K562 (cell line): ENCODE data around the gene COA4. TPM values are rescaled to one million over a fixed set of nuclear protein-coding genes. Genes with fewer than 3 reads are reported as not detected.

ENCODE experiments used
- CBFB ChIP-seq: sonication (generic); formaldehyde crosslinking; IDR thresholded peaks from 2 replicates; pipeline ENCODE4 v1.4.0; 2020; ENCODE audit warnings: mild to moderate bottlenecking, missing genetic modification reagents
- ESRRB ChIP-seq: fragments of 250-450 bp; sonication (Bioruptor Pico); IDR thresholded peaks from 2 replicates; pipeline ENCODE4 v1.5.0; 2020; ENCODE audit warnings: mild to moderate bottlenecking, moderate library complexity, borderline replicate concordance
- FOSL1 ChIP-seq: fragments of 200-800 bp; sonication (Bioruptor generic); conservative IDR thresholded peaks from 2 replicates; pipeline ENCODE4 v1.6.1; 2016; ENCODE audit warnings: missing genetic modification characterization, missing compliant biosample characterization
- FOXJ2 ChIP-seq: fragments of 200-800 bp; sonication (Bioruptor generic); IDR thresholded peaks from 2 replicates; pipeline ENCODE4 v1.6.1; 2016; ENCODE audit warnings: missing genetic modification characterization, missing compliant biosample characterization
- FOXK1 ChIP-seq: sonication (generic); formaldehyde crosslinking; IDR thresholded peaks from 2 replicates; pipeline ENCODE4 v1.8.0; 2022; ENCODE audit warnings: missing genetic modification reagents, mild to moderate bottlenecking, borderline replicate concordance
- GTF2E2 ChIP-seq: fragments of 200-800 bp; sonication (Bioruptor generic); IDR thresholded peaks from 2 replicates; pipeline ENCODE4 v1.6.1; 2016; ENCODE audit warnings: missing genetic modification characterization, missing compliant biosample characterization
- HDGF ChIP-seq: fragments of 450-650 bp; IDR thresholded peaks from 2 replicates; pipeline ENCODE4 v1.6.1; 2016
- HNRNPL ChIP-seq: fragments of 200-400 bp; formaldehyde crosslinking; IDR thresholded peaks from 2 replicates; pipeline ENCODE4 v1.6.1; 2017; ENCODE audit warnings: low read depth, mild to moderate bottlenecking, low read length
- ILF3 ChIP-seq: fragments of 450-650 bp; IDR thresholded peaks from 2 replicates; pipeline ENCODE4 v1.6.1; 2018; ENCODE audit warnings: antibody characterized with exemption, mild to moderate bottlenecking, moderate library complexity, borderline replicate concordance
- JUNB ChIP-seq: fragments of 450-650 bp; formaldehyde crosslinking; conservative IDR thresholded peaks from 2 replicates; pipeline ENCODE4 v1.4.0; 2020; ENCODE audit warnings: mild to moderate bottlenecking
- LCOR ChIP-seq: sonication (generic); formaldehyde crosslinking; IDR thresholded peaks from 2 replicates; pipeline ENCODE4 v1.8.0; 2022; ENCODE audit warnings: mild to moderate bottlenecking, missing genetic modification reagents
- MTF1 ChIP-seq: fragments of 250-450 bp; sonication (Bioruptor Pico); IDR thresholded peaks from 2 replicates; pipeline ENCODE4 v1.9.0; 2021; ENCODE audit warnings: moderate library complexity, mild to moderate bottlenecking, inconsistent platforms, borderline replicate concordance
- NFE2 ChIP-seq: IDR thresholded peaks from 2 replicates; pipeline ENCODE4 v1.6.1; 2014; ENCODE audit warnings: antibody characterized with exemption, low read depth
- NFXL1 ChIP-seq: fragments of 450-650 bp; formaldehyde crosslinking; IDR thresholded peaks from 2 replicates; pipeline ENCODE4 v1.4.0; 2021; ENCODE audit warnings: mild to moderate bottlenecking
- PHB2 ChIP-seq: fragments of 450-650 bp; IDR thresholded peaks from 2 replicates; pipeline ENCODE4 v1.6.1; 2017; ENCODE audit warnings: low read depth
- PTBP1 ChIP-seq: fragments of 200-400 bp; formaldehyde crosslinking; IDR thresholded peaks from 2 replicates; pipeline ENCODE4 v1.6.1; 2017; ENCODE audit warnings: low read depth, low read length
- RAD21 ChIP-seq, 2 experiments: fragments of 250-450 bp in 1 of 2; fragments of 450-650 bp in 1 of 2; sonication (Bioruptor Pico) in 1 of 2; formaldehyde crosslinking in 1 of 2; IDR thresholded peaks in 1 of 2; conservative IDR thresholded peaks in 1 of 2; 2 replicates each; pipeline versions ENCODE4 v1.4.0 to v1.8.0; 2020 to 2022; ENCODE audit warnings: mild to moderate bottlenecking in 2 of 2, moderate library complexity in 1 of 2
- RB1 ChIP-seq: fragments of 450-650 bp; IDR thresholded peaks from 2 replicates; pipeline ENCODE4 v1.6.1; 2017; ENCODE audit warnings: low read depth, mild to moderate bottlenecking
- RBM15 ChIP-seq: fragments of 200-400 bp; formaldehyde crosslinking; IDR thresholded peaks from 2 replicates; pipeline ENCODE4 v1.6.1; 2018; ENCODE audit warnings: mild to moderate bottlenecking, low read length, moderate library complexity; ENCODE audit not compliant: insufficient read depth
- RUNX1 ChIP-seq: sonication (generic); IDR thresholded peaks from 2 replicates; pipeline ENCODE4 v1.6.1; 2016; ENCODE audit warnings: antibody characterized with exemption, low read depth
- SRSF1 ChIP-seq: fragments of 200-400 bp; formaldehyde crosslinking; IDR thresholded peaks from 2 replicates; pipeline ENCODE4 v1.6.1; 2017; ENCODE audit warnings: mild to moderate bottlenecking, low read depth, low read length, moderate library complexity
- ZNF124 ChIP-seq: sonication (generic); formaldehyde crosslinking; IDR thresholded peaks from 2 replicates; pipeline ENCODE4 v1.8.1; 2022; ENCODE audit warnings: missing genetic modification reagents
- ZNF217 ChIP-seq: sonication (generic); formaldehyde crosslinking; IDR thresholded peaks from 2 replicates; pipeline ENCODE4 v1.8.0; 2022; ENCODE audit warnings: mild to moderate bottlenecking, missing genetic modification reagents
- ZNF436 ChIP-seq: fragments of 250-450, 450-650 bp; sonication (Bioruptor Pico); formaldehyde crosslinking; IDR thresholded peaks from 2 replicates; pipeline ENCODE4 v1.7.0; 2020; ENCODE audit warnings: mild to moderate bottlenecking
- ZNF444 ChIP-seq: fragments of 250-450 bp; sonication (Bioruptor Pico); IDR thresholded peaks from 2 replicates; pipeline ENCODE4 v1.4.0; 2020; ENCODE audit warnings: mild to moderate bottlenecking, moderate library complexity
- ZNF77 ChIP-seq: fragments of 250-450 bp; sonication (Bioruptor Pico); IDR thresholded peaks from 2 replicates; pipeline ENCODE4 v1.5.0; 2020
- ZNF780A ChIP-seq: fragments of 250-450 bp; sonication (Bioruptor Pico); IDR thresholded peaks from 2 replicates; pipeline ENCODE4 v1.5.0; 2021; ENCODE audit warnings: mild to moderate bottlenecking
- polyA plus RNA-seq, 8 experiments: library from polyadenylated mRNA; depleted of rRNA in 4 of 8; stranded (reverse) in 5 of 8; unstranded in 3 of 8; fragments of >200 nt; fragmentation: Nextera tagmentation in 2 of 8; fragmentation: Illumina TruSeq in 1 of 8; extraction: Ambion mirVana in 2 of 8; extraction: Trizol in 1 of 8; gene quantifications; 2 replicates each; pipeline versions ENCODE4 v1.2.1 to v1.2.3, GENCODE V29; 2011 to 2014; ENCODE audit warnings: inconsistent platforms in 1 of 8, missing spikeins in 1 of 8
- total RNA-seq, 7 experiments: library from RNA; depleted of rRNA in 6 of 7; stranded (reverse); fragments of >200 nt in 6 of 7; fragmentation: Illumina TruSeq in 2 of 7; extraction: Trizol in 2 of 7; gene quantifications; 2 replicates each; pipeline versions ENCODE4 v1.2.1 to v1.2.3, GENCODE V29; 2011 to 2021; ENCODE audit warnings: low replicate concordance in 1 of 7
- TF ChIP-seq, protein P1 (sequence below): sonication (generic); formaldehyde crosslinking; IDR thresholded peaks from 2 replicates; pipeline ENCODE4 v1.8.0; 2022; ENCODE audit warnings: mild to moderate bottlenecking, missing genetic modification reagents
- TF ChIP-seq, protein P2 (sequence below), 2 experiments: IDR thresholded peaks; 2 replicates each; pipeline ENCODE4 v1.6.1; 2011; ENCODE audit warnings: borderline replicate concordance in 1 of 2, control low read depth in 1 of 2, low read depth in 1 of 2, low read length in 1 of 2, mild to moderate bottlenecking in 1 of 2, mixed read lengths in 1 of 2, moderate library complexity in 1 of 2; ENCODE audit not compliant: insufficient read depth in 1 of 2, insufficient read length in 1 of 2, poor library complexity in 1 of 2, severe bottlenecking in 1 of 2; ENCODE audit errors: extremely low read depth in 1 of 2
- TF ChIP-seq, protein P3 (sequence below): fragments of 450-650 bp; IDR thresholded peaks from 2 replicates; pipeline ENCODE4 v1.6.1; 2017; ENCODE audit warnings: antibody characterized with exemption

The COA4 gene
- total and polyA plus RNA-seq, 9 of the 15 experiments (the other 6 are each of a cell fraction or from before 2014, with no cell fraction given) = 108 to 255 (median 152) TPM

DNA sequence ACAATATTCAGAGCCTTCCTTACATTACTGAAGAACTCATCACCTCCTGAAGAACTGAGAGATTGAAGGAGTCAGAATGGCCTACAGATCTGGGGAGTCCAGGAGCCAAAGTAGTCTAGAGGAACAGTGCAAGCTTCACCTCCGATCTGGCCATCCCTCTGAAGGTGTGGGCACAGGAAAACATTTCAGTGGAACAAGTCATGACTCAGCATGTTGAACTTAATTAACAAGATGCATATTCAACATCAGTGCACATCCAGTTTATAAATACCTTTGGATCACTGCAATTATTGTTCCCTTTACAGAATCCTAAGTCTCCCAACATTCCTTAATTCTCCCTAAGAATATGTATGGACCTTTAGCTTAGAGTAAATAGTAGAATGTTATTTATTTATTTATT lies 25.7 kb upstream of the COA4 start (continued):
- TF ChIP-seq ZNF77 (CRISPR knock-in tag) (no peak), ZNF217 (no peak), NFXL1 (no peak), ILF3 (no peak), HDGF (no peak), ESRRB (CRISPR knock-in tag) (no peak), FOSL1 (no peak), CBFB (CRISPR knock-in tag) (no peak), HNRNPL (no peak), FOXK1 (CRISPR knock-in tag) (no peak), RBM15 (no peak), NFE2 (peak; percentile 76), SRSF1 (no peak), PHB2 (no peak), ZNF780A (CRISPR knock-in tag) (no peak), MTF1 (CRISPR knock-in tag) (no peak), ZNF436 (CRISPR knock-in tag) (no peak), FOXJ2 (tag) (no peak), RAD21 (CRISPR knock-in tag; conservative IDR thresholded peaks at IDR 0.05 in 1 of 2, IDR thresholded peaks at IDR 0.05 in 1 of 2) (no peak), LCOR (CRISPR knock-in tag) (no peak), GTF2E2 (tag) (no peak), ZNF124 (CRISPR knock-in tag) (no peak), ZNF444 (no peak), JUNB (CRISPR knock-in tag) (no peak), RB1 (no peak), RUNX1 (no peak), PTBP1 (no peak)
- TF ChIP-seq, protein P1, sequence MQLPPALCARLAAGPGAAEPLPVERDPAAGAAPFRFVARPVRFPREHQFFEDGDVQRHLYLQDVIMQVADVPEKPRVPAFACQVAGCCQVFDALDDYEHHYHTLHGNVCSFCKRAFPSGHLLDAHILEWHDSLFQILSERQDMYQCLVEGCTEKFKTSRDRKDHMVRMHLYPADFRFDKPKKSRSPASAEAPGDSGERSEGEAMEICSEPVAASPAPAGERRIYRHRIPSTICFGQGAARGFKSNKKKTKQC (CRISPR knock-in tag) = no peak
- TF ChIP-seq, protein P2, sequence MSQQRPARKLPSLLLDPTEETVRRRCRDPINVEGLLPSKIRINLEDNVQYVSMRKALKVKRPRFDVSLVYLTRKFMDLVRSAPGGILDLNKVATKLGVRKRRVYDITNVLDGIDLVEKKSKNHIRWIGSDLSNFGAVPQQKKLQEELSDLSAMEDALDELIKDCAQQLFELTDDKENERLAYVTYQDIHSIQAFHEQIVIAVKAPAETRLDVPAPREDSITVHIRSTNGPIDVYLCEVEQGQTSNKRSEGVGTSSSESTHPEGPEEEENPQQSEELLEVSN (IDR thresholded peaks at IDR 0.05; ENCODE audit: borderline replicate concordance in 1 of 2, extremely low read depth in 1 of 2, insufficient read depth in 1 of 2, insufficient read length in 1 of 2, low read depth in 1 of 2, low read length in 1 of 2, poor library complexity in 1 of 2, severe bottlenecking in 1 of 2) = no peak
- TF ChIP-seq, protein P3, sequence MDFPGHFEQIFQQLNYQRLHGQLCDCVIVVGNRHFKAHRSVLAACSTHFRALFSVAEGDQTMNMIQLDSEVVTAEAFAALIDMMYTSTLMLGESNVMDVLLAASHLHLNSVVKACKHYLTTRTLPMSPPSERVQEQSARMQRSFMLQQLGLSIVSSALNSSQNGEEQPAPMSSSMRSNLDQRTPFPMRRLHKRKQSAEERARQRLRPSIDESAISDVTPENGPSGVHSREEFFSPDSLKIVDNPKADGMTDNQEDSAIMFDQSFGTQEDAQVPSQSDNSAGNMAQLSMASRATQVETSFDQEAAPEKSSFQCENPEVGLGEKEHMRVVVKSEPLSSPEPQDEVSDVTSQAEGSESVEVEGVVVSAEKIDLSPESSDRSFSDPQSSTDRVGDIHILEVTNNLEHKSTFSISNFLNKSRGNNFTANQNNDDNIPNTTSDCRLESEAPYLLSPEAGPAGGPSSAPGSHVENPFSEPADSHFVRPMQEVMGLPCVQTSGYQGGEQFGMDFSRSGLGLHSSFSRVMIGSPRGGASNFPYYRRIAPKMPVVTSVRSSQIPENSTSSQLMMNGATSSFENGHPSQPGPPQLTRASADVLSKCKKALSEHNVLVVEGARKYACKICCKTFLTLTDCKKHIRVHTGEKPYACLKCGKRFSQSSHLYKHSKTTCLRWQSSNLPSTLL = no peak
